Measurements from ENCODE around the gene CIZ1. TPM values are rescaled to one million over a fixed set of nuclear protein-coding genes. Genes with fewer than 3 reads are reported as not detected.

Gene CIZ1
- total RNA-seq, 1 experiment from 2014 or later = 93.7 TPM

GRCh38 chr9:128150594-128151308, 40.6 kb downstream of the CIZ1 start:
- CTCF ChIA-PET = interaction anchor here (2.6 kb wide), 1 partner anchor 26 kb away, joined by 6 read pairs; no protein-coding TSS in a partner anchor
- H3K4me3 Mint-ChIP-seq (ENCODE audit: low read depth, unreplicated experiment) = peak overlapping the region; percentile 89

GRCh38 chr9:128149951-128150593, 41.3 kb downstream of the CIZ1 start:
- TF ChIP-seq CTCF (IDR thresholded peaks at IDR 0.05; ENCODE audit: unreplicated experiment) = no peak
- peaks cover 34% of the 10 kb centered on the region for H3K4me1 Mint-ChIP-seq (ENCODE audit: low read depth, unreplicated experiment)
- TSS peak; percentile 95 for BruUV-seq (replicated peaks)
- intact Hi-C loops (cut with micrococcal nuclease; ENCODE audit: unreplicated experiment) = no loop called here
- no peaks in the 10 kb centered on the region for H3K9me3 Mint-ChIP-seq (ENCODE audit: low read depth, unreplicated experiment)
- CTCF ChIA-PET = interaction anchor here (2.6 kb wide), 1 partner anchor 25 kb away, joined by 6 read pairs; no protein-coding TSS in a partner anchor
- H3K27ac Mint-ChIP-seq (ENCODE audit: unreplicated experiment) = peak overlapping the region; percentile 100
- H3K36me3 Mint-ChIP-seq (ENCODE audit: insufficient read depth, unreplicated experiment) = peaks cover 78% of the 10 kb centered on the region
- peak overlapping the region; percentile 89 for H3K4me3 Mint-ChIP-seq (ENCODE audit: low read depth, unreplicated experiment)
- peaks cover 11% of the 10 kb centered on the region for H3K27me3 Mint-ChIP-seq (ENCODE audit: unreplicated experiment)
- DNase-seq = no peak

More at GRCh38 chr9:128150594-128151308, 40.6 kb downstream of the CIZ1 start:
- Mint-ChIP-seq H3K27me3 (ENCODE audit: unreplicated experiment) (peaks cover 11% of the 10 kb centered on the region), H3K36me3 (ENCODE audit: insufficient read depth, unreplicated experiment) (peaks cover 80% of the 10 kb centered on the region), H3K4me1 (ENCODE audit: low read depth, unreplicated experiment) (peaks cover 34% of the 10 kb centered on the region), H3K27ac (ENCODE audit: unreplicated experiment) (peak overlapping the region; percentile 100), H3K9me3 (ENCODE audit: low read depth, unreplicated experiment) (no peaks in the 10 kb centered on the region)
- intact Hi-C loops (cut with micrococcal nuclease; ENCODE audit: unreplicated experiment) = no loop called here
- no TSS peak for BruUV-seq (replicated peaks)
- DNase-seq = peak; percentile 73
- TF ChIP-seq CTCF (IDR thresholded peaks at IDR 0.05; ENCODE audit: unreplicated experiment) = peak; percentile 35

GRCh38 chr9:128149001-128149701, 42.2 kb downstream of the CIZ1 start, which contains the start of gene LCN2:
Gene LCN2 (plus strand): TSS chr9:128149453. CDS start chr9:128149526, 73 bp downstream.
- no TSS peak for BruUV-seq (replicated peaks)
- Mint-ChIP-seq H3K27me3 (ENCODE audit: unreplicated experiment) (peaks cover 11% of the 10 kb centered on the region), H3K4me1 (ENCODE audit: low read depth, unreplicated experiment) (peaks cover 34% of the 10 kb centered on the region), H3K9me3 (ENCODE audit: low read depth, unreplicated experiment) (no peaks in the 10 kb centered on the region), H3K36me3 (ENCODE audit: insufficient read depth, unreplicated experiment) (peaks cover 69% of the 10 kb centered on the region), H3K27ac (ENCODE audit: unreplicated experiment) (peak within 1 kb of the TSS; percentile 100), H3K4me3 (ENCODE audit: low read depth, unreplicated experiment) (peak within 1 kb of the TSS; percentile 89)
- CTCF ChIA-PET = interaction anchor here (0.5 to 2.6 kb wide), 4 partner anchors 13 to 141 kb away, joined by 4 to 8 read pairs (median 6); no protein-coding TSS in a partner anchor
- intact Hi-C loops (cut with micrococcal nuclease; ENCODE audit: unreplicated experiment) = no loop called here
- peak; percentile 90 for DNase-seq
- TF ChIP-seq CTCF (IDR thresholded peaks at IDR 0.05; ENCODE audit: unreplicated experiment) = no peak

GRCh38 chr9:128148509-128149000, 42.8 kb downstream of the CIZ1 start:
- no peak for TF ChIP-seq CTCF (IDR thresholded peaks at IDR 0.05; ENCODE audit: unreplicated experiment)
- intact Hi-C loops (cut with micrococcal nuclease; ENCODE audit: unreplicated experiment) = no loop called here
- Mint-ChIP-seq H3K36me3 (ENCODE audit: insufficient read depth, unreplicated experiment) (peaks cover 67% of the 10 kb centered on the region), H3K27me3 (ENCODE audit: unreplicated experiment) (peaks cover 11% of the 10 kb centered on the region), H3K4me1 (ENCODE audit: low read depth, unreplicated experiment) (peaks cover 39% of the 10 kb centered on the region), H3K27ac (ENCODE audit: unreplicated experiment) (peak overlapping the region; percentile 100), H3K9me3 (ENCODE audit: low read depth, unreplicated experiment) (no peaks in the 10 kb centered on the region), H3K4me3 (ENCODE audit: low read depth, unreplicated experiment) (peak overlapping the region; percentile 89)
- no TSS peak for BruUV-seq (replicated peaks)
- CTCF ChIA-PET = interaction anchor here (0.5 to 2.6 kb wide), 4 partner anchors 12 to 140 kb away, joined by 4 to 8 read pairs (median 6); no protein-coding TSS in a partner anchor
- no peak for DNase-seq

Measured in Calu3 (cell line).